ENCODE measurements around the gene ROR1.

ROR1 gene

DNA sequence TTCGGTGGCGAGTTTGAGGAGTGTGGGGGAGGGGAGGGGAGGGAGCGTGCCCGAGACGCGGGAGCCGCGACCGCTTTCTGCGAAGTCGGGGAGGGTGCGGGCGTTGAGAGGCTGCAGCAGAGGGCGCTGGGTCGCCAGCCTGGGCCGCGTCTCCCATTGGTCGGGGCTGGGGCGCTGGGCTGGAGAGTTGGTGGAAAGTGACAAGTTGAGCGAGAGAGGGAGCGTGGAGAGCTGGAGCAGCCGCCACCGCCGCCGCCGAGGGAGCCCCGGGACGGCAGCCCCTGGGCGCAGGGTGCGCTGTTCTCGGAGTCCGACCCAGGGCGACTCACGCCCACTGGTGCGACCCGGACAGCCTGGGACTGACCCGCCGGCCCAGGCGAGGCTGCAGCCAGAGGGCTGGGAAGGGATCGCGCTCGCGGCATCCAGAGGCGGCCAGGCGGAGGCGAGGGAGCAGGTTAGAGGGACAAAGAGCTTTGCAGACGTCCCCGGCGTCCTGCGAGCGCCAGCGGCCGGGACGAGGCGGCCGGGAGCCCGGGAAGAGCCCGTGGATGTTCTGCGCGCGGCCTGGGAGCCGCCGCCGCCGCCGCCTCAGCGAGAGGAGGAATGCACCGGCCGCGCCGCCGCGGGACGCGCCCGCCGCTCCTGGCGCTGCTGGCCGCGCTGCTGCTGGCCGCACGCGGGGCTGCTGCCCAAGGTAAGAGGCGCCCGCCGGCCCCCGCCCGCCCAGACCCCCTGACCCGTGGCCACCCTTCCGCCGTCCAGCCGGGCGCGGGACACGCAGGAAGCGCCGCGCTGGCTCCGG, at the start of gene ROR1:
ROR1 (plus strand) TSS at position 203 of the 802 bp plus-strand sequence.
- DNase-seq = peak; percentile 87

GRCh38 chr1:63724375-63724899, 49.4 kb upstream of the ROR1 start:
- no peak for DNase-seq

GRCh38 chr1:63728611-63729226, 45.1 kb upstream of the ROR1 start:
- no peak for DNase-seq

- DNase-seq = no peak
Measured at GRCh38 chr1:63729227-63729620, 44.6 kb upstream of the ROR1 start.

- DNase-seq = peak; percentile 21
Measured at GRCh38 chr1:63730211-63730610, 43.6 kb upstream of the ROR1 start.

DNA sequence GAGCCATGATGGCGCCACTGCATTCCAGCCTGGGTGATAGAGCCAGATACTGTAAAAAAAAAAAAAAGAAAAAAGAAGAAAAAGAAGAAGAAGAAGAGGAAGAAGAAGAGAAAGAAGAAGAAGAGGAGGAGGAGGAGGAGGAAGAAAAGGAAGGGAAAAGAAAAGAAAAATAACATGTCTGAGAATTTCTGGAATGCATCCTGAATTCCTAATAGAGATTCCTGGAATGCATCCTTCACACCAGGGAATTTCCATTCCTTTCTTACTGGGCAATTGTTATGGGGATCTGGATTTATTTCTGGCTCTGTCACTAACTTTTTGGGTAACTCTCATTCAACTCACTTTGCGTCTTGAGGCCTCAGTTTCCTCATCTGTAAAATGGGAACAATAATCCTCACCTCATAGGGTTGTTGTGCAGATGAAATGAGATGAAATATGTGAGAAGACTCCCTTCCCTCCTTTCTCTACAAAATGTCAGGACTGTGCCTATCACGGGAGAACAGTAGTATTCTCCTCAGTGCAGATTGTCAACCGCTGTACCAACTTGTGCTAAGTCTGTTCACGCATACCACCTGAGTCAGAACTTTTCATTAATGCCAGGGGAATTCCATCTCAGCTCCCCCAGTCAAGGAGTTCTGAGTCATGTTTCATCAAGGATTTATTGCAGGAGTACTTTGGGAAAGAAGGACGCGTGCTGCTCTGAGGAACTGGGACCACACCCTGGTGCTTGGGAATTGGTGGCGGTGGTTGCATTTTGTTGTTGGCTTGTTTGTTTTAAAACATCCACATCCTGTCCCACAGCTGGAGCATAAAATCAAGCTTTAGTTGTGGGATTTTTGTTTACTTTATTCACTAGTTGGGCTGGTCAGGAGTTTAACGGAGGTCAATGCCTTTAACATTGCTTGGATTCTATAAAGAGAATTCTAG, 42.4 kb upstream of the ROR1 start:
- DNase-seq = peak; percentile 96

DNA sequence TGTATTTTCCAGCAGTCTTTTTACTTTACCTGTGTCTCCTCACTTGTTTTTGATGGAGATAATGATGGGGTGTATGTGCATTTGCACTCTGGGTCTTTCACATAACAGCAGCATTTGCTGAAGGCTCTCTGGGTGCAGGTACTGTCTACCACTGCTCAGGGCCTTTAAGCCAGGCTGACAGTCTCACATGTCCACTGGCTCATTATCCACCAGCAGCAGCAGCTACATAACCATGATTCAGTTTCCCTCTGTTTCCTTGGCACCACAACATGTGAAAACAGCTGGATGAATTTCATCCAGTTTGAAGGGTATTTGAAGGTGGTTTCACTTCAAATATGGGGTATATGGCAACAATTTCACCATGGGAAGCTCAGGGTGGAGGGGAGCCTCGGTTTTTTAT, 41.2 kb upstream of the ROR1 start:
- no peak for DNase-seq

GRCh38 chr1:63738772-63739171, 35.0 kb upstream of the ROR1 start:
- no peak for DNase-seq

DNA sequence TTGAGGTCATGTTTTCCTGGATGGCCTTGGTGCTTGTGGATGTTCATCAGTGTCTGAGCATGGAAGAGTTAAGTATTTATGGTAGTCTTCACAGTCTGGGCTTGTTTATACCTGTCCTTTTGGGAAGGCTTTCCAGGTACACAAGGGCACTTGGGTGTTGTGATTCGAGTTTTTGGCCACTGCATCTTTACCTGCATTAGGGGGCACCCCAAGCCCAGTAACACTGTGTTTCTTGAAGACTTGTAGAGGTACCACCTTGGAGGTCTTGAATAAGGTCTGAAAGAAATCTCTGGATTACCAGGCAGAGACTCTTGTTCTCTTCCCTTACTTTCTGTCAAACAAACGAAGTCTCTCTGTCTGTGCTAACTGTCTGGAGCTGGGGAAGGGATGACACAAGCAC, 34.4 kb upstream of the ROR1 start:
- no peak for DNase-seq

DNA sequence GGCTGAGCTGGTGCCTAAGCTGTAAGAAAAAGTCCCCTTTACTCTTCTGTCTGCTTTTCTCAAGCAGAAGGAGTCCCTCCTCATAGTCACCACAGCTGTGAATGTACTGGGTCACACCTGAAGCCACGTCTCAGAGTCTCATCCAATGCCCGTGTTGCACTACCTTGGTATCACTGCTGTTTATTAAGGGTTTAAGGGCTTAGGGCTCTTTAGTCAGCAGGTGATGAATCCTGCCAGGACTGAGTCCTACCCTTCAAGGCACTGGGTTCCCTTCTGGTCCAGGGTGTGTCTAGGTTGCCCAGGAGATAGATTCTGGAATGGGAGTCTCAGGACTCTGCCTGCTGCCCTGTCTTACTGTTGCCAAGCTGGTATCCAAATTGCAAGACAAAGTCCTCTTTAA, 33.4 kb upstream of the ROR1 start:
- no peak for DNase-seq

- no peak for DNase-seq
Measured at GRCh38 chr1:63742526-63742925, 31.3 kb upstream of the ROR1 start.

GRCh38 chr1:63743781-63744180, 30.0 kb upstream of the ROR1 start:
- no peak for DNase-seq

- DNase-seq = peak; percentile 67
Measured at GRCh38 chr1:63746129-63746864, 27.5 kb upstream of the ROR1 start.

DNA sequence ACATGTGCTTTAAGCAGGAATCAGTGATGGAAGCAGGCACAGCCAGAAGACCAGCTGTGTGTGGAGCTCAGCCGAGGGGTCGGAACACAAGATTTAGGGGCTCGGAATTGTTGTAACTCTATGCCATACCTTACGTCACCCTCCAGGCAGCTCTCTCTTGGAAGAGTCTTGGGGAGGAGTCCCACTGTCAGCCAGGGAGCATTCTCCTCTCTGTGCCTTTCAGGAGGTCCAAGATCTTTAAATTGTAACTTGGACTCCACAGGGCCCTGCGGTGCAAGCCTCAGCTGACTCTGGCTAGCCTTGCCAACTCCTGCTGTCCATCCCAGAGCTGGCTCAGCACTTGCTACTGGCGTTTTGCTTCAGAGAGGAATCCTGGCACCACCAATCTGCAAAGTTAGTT, 26.4 kb upstream of the ROR1 start:
- no peak for DNase-seq

GRCh38 chr1:63748046-63748580, 25.7 kb upstream of the ROR1 start:
- no peak for DNase-seq

DNA sequence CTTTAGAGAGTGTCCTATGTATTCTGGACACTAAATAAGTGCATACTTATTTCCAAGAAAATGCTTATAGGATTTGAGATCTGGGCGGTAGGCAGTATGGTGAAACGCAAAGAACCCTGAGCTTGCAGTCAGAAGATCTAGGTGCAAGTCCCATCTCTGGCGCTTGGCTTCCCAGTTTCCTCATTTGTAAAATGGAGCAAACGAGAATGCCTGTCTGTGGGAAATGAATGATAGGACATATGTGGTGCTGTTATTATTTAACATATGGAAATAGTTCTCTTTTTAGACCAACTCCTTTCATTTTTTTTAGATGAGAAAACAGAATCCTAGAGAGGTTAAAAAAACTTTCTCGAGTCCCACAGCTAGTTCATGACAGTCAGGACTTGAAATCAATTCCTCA, 25.2 kb upstream of the ROR1 start:
- no peak for DNase-seq

GRCh38 chr1:63750721-63751120, 23.1 kb upstream of the ROR1 start:
- no peak for DNase-seq

DNA sequence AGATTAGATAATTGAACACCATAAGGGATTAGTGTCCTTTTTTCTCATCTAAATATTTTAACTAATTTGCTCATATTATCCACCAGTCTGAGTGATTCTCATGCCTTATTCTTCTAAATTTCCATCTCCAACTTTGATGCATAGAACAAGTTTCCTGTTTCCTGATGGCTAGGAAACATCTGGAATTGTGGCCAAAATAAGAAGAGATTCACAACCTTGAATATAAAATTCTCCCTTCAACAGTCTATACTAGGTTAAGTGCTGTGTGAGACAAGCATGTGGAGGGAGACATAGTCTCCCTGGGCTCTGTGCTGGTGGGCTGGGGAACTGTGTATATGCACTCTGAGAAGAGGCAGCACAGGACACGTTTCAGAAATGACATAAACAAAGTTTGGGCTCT, 21.6 kb upstream of the ROR1 start:
- no peak for DNase-seq

- DNase-seq = no peak
Measured at GRCh38 chr1:63753591-63753990, 20.2 kb upstream of the ROR1 start.

- DNase-seq = no peak
Measured at GRCh38 chr1:63756839-63757238, 17.0 kb upstream of the ROR1 start.

- no peak for DNase-seq
Measured at GRCh38 chr1:63757334-63757733, 16.5 kb upstream of the ROR1 start.

DNA sequence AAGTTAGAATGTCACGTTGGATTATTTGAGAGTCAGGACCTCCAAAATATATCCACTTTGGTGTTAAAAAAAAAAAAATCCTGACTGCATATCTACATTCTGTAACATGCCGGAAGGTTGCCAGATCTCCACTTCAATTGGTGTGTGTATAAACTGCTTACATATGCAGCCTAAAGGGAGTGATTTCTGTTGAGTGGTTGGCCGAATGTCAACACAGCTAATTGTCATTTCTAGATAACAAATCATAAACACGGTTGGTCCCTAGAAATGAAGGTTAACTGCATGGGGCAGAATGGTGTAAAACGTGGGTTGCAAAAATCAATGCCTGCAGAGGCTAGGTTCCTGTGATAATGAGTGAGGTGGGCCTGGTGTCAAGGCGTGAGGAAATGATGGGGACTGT, 15.0 kb upstream of the ROR1 start:
- no peak for DNase-seq

Measured in EL (cell line).